Measurements from ENCODE around the gene BABAM2. TPM values are rescaled to one million over a fixed set of nuclear protein-coding genes. Genes with fewer than 3 reads are reported as not detected.
A peak's percentile ranks its signal among the peaks of the same experiment; 100 is the strongest.

BABAM2 gene
- polyA plus RNA-seq, 2 donors, result 9.1 to 18.0 TPM

GRCh38 chr2:28377195-28377816 is 486.8 kb downstream of the BABAM2 start:
- Histone ChIP-seq H3K36me3 (ENCODE audit: control insufficient read depth in 2 of 2, insufficient read depth in 2 of 2, low read length in 1 of 2) (no peaks in the 10 kb centered on the region), H3K27ac (ENCODE audit: low read depth in 2 of 2, low read length in 1 of 2) (peak overlapping the region; percentile 98), H3K4me1 (ENCODE audit: control insufficient read depth in 2 of 2, insufficient read depth in 2 of 2, low read length in 1 of 2) (peaks cover 0 to 26% of the 10 kb centered on the region in 2 donors), H3K9me3 (ENCODE audit: control insufficient read depth in 2 of 2, insufficient read depth in 1 of 2, low read depth in 1 of 2, low read length in 1 of 2) (no peaks in the 10 kb centered on the region), H3K4me3 (ENCODE audit: low read depth in 1 of 2, low read length in 2 of 2) (no peak overlapping the region), H3K27me3 (ENCODE audit: control insufficient read depth in 1 of 2, insufficient read depth in 2 of 2, low read length in 2 of 2) (no peaks in the 10 kb centered on the region)
- 61% methylated on average over 17 to 19 of the region's 19 CpGs for WGBS, 2 donors

GRCh38 chr2:28377984-28378678 is 487.6 kb downstream of the BABAM2 start:
- Histone ChIP-seq H3K4me3 (ENCODE audit: low read depth in 1 of 2, low read length in 2 of 2) (no peak overlapping the region), H3K9me3 (ENCODE audit: control insufficient read depth in 2 of 2, insufficient read depth in 1 of 2, low read depth in 1 of 2, low read length in 1 of 2) (no peaks in the 10 kb centered on the region), H3K36me3 (ENCODE audit: control insufficient read depth in 2 of 2, insufficient read depth in 2 of 2, low read length in 1 of 2) (no peaks in the 10 kb centered on the region), H3K4me1 (ENCODE audit: control insufficient read depth in 2 of 2, insufficient read depth in 2 of 2, low read length in 1 of 2) (peaks cover 4 to 32% of the 10 kb centered on the region in 2 donors), H3K27me3 (ENCODE audit: control insufficient read depth in 1 of 2, insufficient read depth in 2 of 2, low read length in 2 of 2) (no peaks in the 10 kb centered on the region), H3K27ac (ENCODE audit: low read depth in 2 of 2, low read length in 1 of 2) (peak overlapping the region; percentile 98)
- WGBS, 2 donors, result 52 to 55% methylated on average over 9 of the region's 9 CpGs

- Histone ChIP-seq H3K9me3 (ENCODE audit: control insufficient read depth in 2 of 2, insufficient read depth in 1 of 2, low read depth in 1 of 2, low read length in 1 of 2) (no peaks in the 10 kb centered on the region), H3K4me1 (ENCODE audit: control insufficient read depth in 2 of 2, insufficient read depth in 2 of 2, low read length in 1 of 2) (peaks cover 4 to 30% of the 10 kb centered on the region in 2 donors), H3K27ac (ENCODE audit: low read depth in 2 of 2, low read length in 1 of 2) (peak overlapping the region; percentile 98), H3K36me3 (ENCODE audit: control insufficient read depth in 2 of 2, insufficient read depth in 2 of 2, low read length in 1 of 2) (no peaks in the 10 kb centered on the region), H3K27me3 (ENCODE audit: control insufficient read depth in 1 of 2, insufficient read depth in 2 of 2, low read length in 2 of 2) (no peaks in the 10 kb centered on the region), H3K4me3 (ENCODE audit: low read depth in 1 of 2, low read length in 2 of 2) (no peak overlapping the region)
- WGBS, 2 donors, result 67 to 71% methylated on average over 16 of the region's 16 CpGs
Measured at GRCh38 chr2:28378679-28379584, 488.4 kb downstream of the BABAM2 start.

- peaks cover 4 to 26% of the 10 kb centered on the region in 2 donors for H3K4me1 ChIP-seq (ENCODE audit: control insufficient read depth in 2 of 2, insufficient read depth in 2 of 2, low read length in 1 of 2)
- WGBS, 2 donors, result 82 to 83% methylated on average over 6 of the region's 6 CpGs
- peak overlapping the region in 1 of 2 donors; percentile 26 for H3K27ac ChIP-seq (ENCODE audit: low read depth in 2 of 2, low read length in 1 of 2)
Measured at GRCh38 chr2:28380219-28380618, 489.7 kb downstream of the BABAM2 start.

GRCh38 chr2:28381225-28382180 is 491.0 kb downstream of the BABAM2 start:
- Histone ChIP-seq H3K27me3 (ENCODE audit: control insufficient read depth in 1 of 2, insufficient read depth in 2 of 2, low read length in 2 of 2) (no peaks in the 10 kb centered on the region), H3K4me1 (ENCODE audit: control insufficient read depth in 2 of 2, insufficient read depth in 2 of 2, low read length in 1 of 2) (peaks cover 4 to 23% of the 10 kb centered on the region in 2 donors), H3K4me3 (ENCODE audit: low read depth in 1 of 2, low read length in 2 of 2) (no peak overlapping the region), H3K27ac (ENCODE audit: low read depth in 2 of 2, low read length in 1 of 2) (peak overlapping the region; percentile 29 to 43), H3K36me3 (ENCODE audit: control insufficient read depth in 2 of 2, insufficient read depth in 2 of 2, low read length in 1 of 2) (no peaks in the 10 kb centered on the region), H3K9me3 (ENCODE audit: control insufficient read depth in 2 of 2, insufficient read depth in 1 of 2, low read depth in 1 of 2, low read length in 1 of 2) (no peaks in the 10 kb centered on the region)
- WGBS, 2 donors, result 78% methylated on average over 12 of the region's 12 CpGs

More at GRCh38 chr2:28380219-28380618, 489.7 kb downstream of the BABAM2 start:
- Histone ChIP-seq H3K9me3 (ENCODE audit: control insufficient read depth in 2 of 2, insufficient read depth in 1 of 2, low read depth in 1 of 2, low read length in 1 of 2) (no peaks in the 10 kb centered on the region), H3K27me3 (ENCODE audit: control insufficient read depth in 1 of 2, insufficient read depth in 2 of 2, low read length in 2 of 2) (no peaks in the 10 kb centered on the region), H3K36me3 (ENCODE audit: control insufficient read depth in 2 of 2, insufficient read depth in 2 of 2, low read length in 1 of 2) (no peaks in the 10 kb centered on the region), H3K4me3 (ENCODE audit: low read depth in 1 of 2, low read length in 2 of 2) (no peak overlapping the region)

- Histone ChIP-seq H3K4me1 (ENCODE audit: control insufficient read depth in 2 of 2, insufficient read depth in 2 of 2, low read length in 1 of 2) (peaks cover 4 to 18% of the 10 kb centered on the region in 2 donors), H3K4me3 (ENCODE audit: low read depth in 1 of 2, low read length in 2 of 2) (no peak overlapping the region), H3K27me3 (ENCODE audit: control insufficient read depth in 1 of 2, insufficient read depth in 2 of 2, low read length in 2 of 2) (no peaks in the 10 kb centered on the region), H3K36me3 (ENCODE audit: control insufficient read depth in 2 of 2, insufficient read depth in 2 of 2, low read length in 1 of 2) (no peaks in the 10 kb centered on the region), H3K9me3 (ENCODE audit: control insufficient read depth in 2 of 2, insufficient read depth in 1 of 2, low read depth in 1 of 2, low read length in 1 of 2) (no peaks in the 10 kb centered on the region), H3K27ac (ENCODE audit: low read depth in 2 of 2, low read length in 1 of 2) (peak overlapping the region in 1 of 2 donors; percentile 75)
- WGBS, 2 donors, result 61 to 69% methylated on average over 7 of the region's 7 CpGs
Measured at GRCh38 chr2:28382755-28383154, 492.2 kb downstream of the BABAM2 start.

- Histone ChIP-seq H3K36me3 (ENCODE audit: control insufficient read depth in 2 of 2, insufficient read depth in 2 of 2, low read length in 1 of 2) (no peaks in the 10 kb centered on the region), H3K27ac (ENCODE audit: low read depth in 2 of 2, low read length in 1 of 2) (no peak overlapping the region), H3K9me3 (ENCODE audit: control insufficient read depth in 2 of 2, insufficient read depth in 1 of 2, low read depth in 1 of 2, low read length in 1 of 2) (no peaks in the 10 kb centered on the region), H3K4me3 (ENCODE audit: low read depth in 1 of 2, low read length in 2 of 2) (no peak overlapping the region), H3K4me1 (ENCODE audit: control insufficient read depth in 2 of 2, insufficient read depth in 2 of 2, low read length in 1 of 2) (peaks cover 4 to 9% of the 10 kb centered on the region in 2 donors), H3K27me3 (ENCODE audit: control insufficient read depth in 1 of 2, insufficient read depth in 2 of 2, low read length in 2 of 2) (no peaks in the 10 kb centered on the region)
- 70 to 73% methylated on average over 6 of the region's 6 CpGs for WGBS, 2 donors
Measured at GRCh38 chr2:28387082-28387960, 496.8 kb downstream of the BABAM2 start.
